ENCODE measurements around the gene TMEM151B.

The TMEM151B gene

DNA sequence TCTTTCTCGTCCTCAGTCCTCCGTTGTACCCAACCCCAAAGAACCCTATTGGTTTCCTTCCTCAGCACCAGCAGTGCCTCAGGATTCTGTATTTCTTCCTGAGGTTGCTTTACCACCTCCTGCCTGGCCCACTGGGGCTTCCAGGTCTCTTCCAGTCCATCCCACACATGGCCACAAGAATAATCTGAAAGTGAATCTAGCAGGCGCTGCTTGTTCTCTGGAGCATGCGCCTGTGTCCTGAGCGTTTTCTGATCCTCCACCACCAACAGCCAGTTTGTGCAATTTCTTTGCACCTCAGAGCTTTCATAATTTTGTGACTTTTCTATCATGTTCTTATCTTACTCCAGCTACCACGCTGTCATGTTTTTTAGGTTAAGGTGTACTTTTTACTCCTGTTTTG is 35.0 kb upstream of the TMEM151B start:
- Histone ChIP-seq H3K36me3 (peaks cover 10 to 55% (median 30%) of the 10 kb centered on the region in 11 experiments; a peak in 21 of 22 replicates), H3K27ac (peak overlapping the region in 1 of 11 experiments; percentile 13; a peak in 2 of 22 replicates), H3K4me1 (peaks cover 41 to 63% (median 52%) of the 10 kb centered on the region in 10 experiments)

DNA sequence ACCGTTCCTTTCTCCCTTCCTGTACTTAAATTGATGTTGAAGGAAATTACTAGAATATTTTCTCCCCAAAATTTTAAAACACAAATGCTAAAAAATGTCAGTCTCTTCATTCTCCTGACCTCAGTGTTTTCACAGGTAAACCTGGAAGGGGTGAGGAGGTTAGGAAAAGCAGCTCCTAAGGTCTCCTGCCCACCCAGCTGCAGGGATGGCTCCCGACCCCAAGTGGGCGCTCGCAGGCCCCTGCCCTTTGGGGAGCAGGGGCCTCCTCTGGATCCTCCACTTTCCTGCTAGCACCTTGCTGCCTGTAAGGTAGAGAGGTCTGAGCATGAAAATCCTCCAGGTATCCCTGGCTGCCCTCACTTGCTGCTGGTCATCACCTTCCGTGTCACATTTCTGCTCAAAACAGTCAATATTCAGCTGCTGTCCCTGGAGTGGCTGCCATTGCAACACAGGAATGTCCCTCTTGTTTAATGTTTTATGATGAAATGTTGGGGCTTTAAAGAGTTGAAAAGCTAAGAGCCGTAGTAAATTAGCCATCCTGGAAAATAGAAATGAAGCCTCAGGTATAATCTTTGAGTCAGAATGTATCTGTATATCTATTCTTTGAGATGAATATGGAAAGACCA is 34.2 kb upstream of the TMEM151B start:
- Histone ChIP-seq H4K20me1 (peaks cover 0 to 14% (median 0%) of the 10 kb centered on the region in 11 experiments; a peak in 1 of 22 replicates), H3K9ac (no peak overlapping the region), H3K4me1 (peaks cover 41 to 63% (median 52%) of the 10 kb centered on the region in 10 experiments), H3K9me3 (replicated peaks in 1 of 11) (no peaks in the 10 kb centered on the region), H3K4me2 (no peak overlapping the region), H3K27ac (no peak overlapping the region), H3K4me3 (no peak overlapping the region), H3K27me3 (no peaks in the 10 kb centered on the region), H3K36me3 (peaks cover 8 to 48% (median 23%) of the 10 kb centered on the region in 11 experiments; a peak in 20 of 22 replicates)
- no peak for TF ChIP-seq Cebpa-rat (IDR thresholded peaks at IDR 0.05)

More for the DNA sequence above, 35.0 kb upstream of the TMEM151B start:
- H3K9me3 ChIP-seq (replicated peaks in 1 of 11): no peaks in the 10 kb centered on the region
- H3K4me3 ChIP-seq: no peak overlapping the region
- H3K4me2 ChIP-seq: peak overlapping the region in 5 of 11 experiments; percentile 35 to 80 (median 75); a peak in 5 of 22 replicates
- peaks cover 0 to 14% (median 0%) of the 10 kb centered on the region in 11 experiments; a peak in 2 of 22 replicates for H4K20me1 ChIP-seq
- no peaks in the 10 kb centered on the region for H3K27me3 ChIP-seq
- TF ChIP-seq Cebpa-rat (IDR thresholded peaks at IDR 0.05): no peak
- peak overlapping the region in 5 of 11 experiments; percentile 13 to 42 (median 25); a peak in 4 of 22 replicates for H3K9ac ChIP-seq

GRCh38 chr6:44237021-44237812 is 33.0 kb upstream of the TMEM151B start:
- Histone ChIP-seq H4K20me1 (peaks cover 0 to 9% (median 0%) of the 10 kb centered on the region in 11 experiments; a peak in 1 of 22 replicates), H3K4me1 (peaks cover 37 to 52% (median 45%) of the 10 kb centered on the region in 10 experiments), H3K9me3 (replicated peaks in 1 of 11) (no peaks in the 10 kb centered on the region), H3K4me2 (peak overlapping the region; percentile 79 to 91 (median 87)), H3K4me3 (peak overlapping the region; percentile 51 to 77 (median 64)), H3K36me3 (peaks cover 5 to 36% (median 11%) of the 10 kb centered on the region in 11 experiments; a peak in 20 of 22 replicates), H3K27ac (peak overlapping the region; percentile 60 to 88 (median 74); a peak in 21 of 22 replicates), H3K9ac (peak overlapping the region; percentile 68 to 85 (median 79)), H3K27me3 (no peaks in the 10 kb centered on the region)
- no peak for TF ChIP-seq Cebpa-rat (IDR thresholded peaks at IDR 0.05)

GRCh38 chr6:44237813-44238433 is 32.3 kb upstream of the TMEM151B start:
- H3K4me3 ChIP-seq: peak overlapping the region; percentile 51 to 77 (median 64)
- H3K27ac ChIP-seq: peak overlapping the region; percentile 60 to 88 (median 74); a peak in 21 of 22 replicates
- H3K36me3 ChIP-seq: peaks cover 0 to 29% (median 4%) of the 10 kb centered on the region in 11 experiments; a peak in 11 of 22 replicates
- H3K4me2 ChIP-seq: peak overlapping the region; percentile 79 to 91 (median 87)
- H4K20me1 ChIP-seq: peaks cover 0 to 8% (median 0%) of the 10 kb centered on the region in 11 experiments; a peak in 1 of 22 replicates
- H3K9ac ChIP-seq: peak overlapping the region; percentile 68 to 85 (median 79)
- no peaks in the 10 kb centered on the region for H3K27me3 ChIP-seq
- no peaks in the 10 kb centered on the region for H3K9me3 ChIP-seq (replicated peaks in 1 of 11)
- peaks cover 30 to 44% (median 39%) of the 10 kb centered on the region in 10 experiments for H3K4me1 ChIP-seq
- no peak for TF ChIP-seq Cebpa-rat (IDR thresholded peaks at IDR 0.05)

GRCh38 chr6:44238687-44239350 is 31.4 kb upstream of the TMEM151B start:
- H3K36me3 ChIP-seq: peaks cover 0 to 21% (median 0%) of the 10 kb centered on the region in 11 experiments; a peak in 6 of 22 replicates
- no peak overlapping the region for H3K4me3 ChIP-seq
- no peaks in the 10 kb centered on the region for H3K9me3 ChIP-seq (replicated peaks in 1 of 11)
- H3K4me1 ChIP-seq: peaks cover 21 to 36% (median 30%) of the 10 kb centered on the region in 10 experiments
- H4K20me1 ChIP-seq: peaks cover 0 to 3% (median 0%) of the 10 kb centered on the region in 11 experiments; a peak in 1 of 22 replicates
- peak overlapping the region in 2 of 11 experiments; percentile 79 to 82; a peak in 2 of 22 replicates for H3K9ac ChIP-seq
- no peaks in the 10 kb centered on the region for H3K27me3 ChIP-seq
- TF ChIP-seq Cebpa-rat (IDR thresholded peaks at IDR 0.05): no peak
- H3K4me2 ChIP-seq: peak overlapping the region in 6 of 11 experiments; percentile 82 to 91 (median 88); a peak in 9 of 22 replicates
- no peak overlapping the region for H3K27ac ChIP-seq

DNA sequence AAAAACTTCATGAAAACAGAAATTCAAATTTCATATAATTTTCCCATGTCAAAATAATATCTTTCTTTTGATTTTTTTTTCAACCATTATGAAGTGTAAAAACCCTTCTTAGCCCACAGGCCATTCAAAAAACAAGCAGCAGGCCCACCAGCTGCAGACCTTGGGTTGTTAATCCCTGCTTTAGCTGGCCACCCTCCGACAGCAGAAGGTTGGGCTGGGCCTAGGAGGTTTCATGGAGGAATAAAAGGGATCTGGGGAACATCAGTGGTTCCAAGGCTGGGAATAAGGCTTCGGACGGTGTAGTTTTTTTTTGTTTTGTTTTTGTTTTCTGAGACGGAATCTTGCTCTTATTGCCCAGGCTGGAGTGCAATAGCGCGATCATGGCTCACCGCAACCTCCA is 26.9 kb upstream of the TMEM151B start:
- no peak overlapping the region for H3K4me2 ChIP-seq
- no peak overlapping the region for H3K9ac ChIP-seq
- H3K9me3 ChIP-seq (replicated peaks in 1 of 11): no peaks in the 10 kb centered on the region; a peak in 2 of 22 replicates
- H3K4me1 ChIP-seq: peaks cover 10 to 17% (median 14%) of the 10 kb centered on the region in 10 experiments
- TF ChIP-seq Cebpa-rat (IDR thresholded peaks at IDR 0.05): no peak
- H3K27me3 ChIP-seq: no peaks in the 10 kb centered on the region
- peaks cover 12 to 14% (median 13%) of the 10 kb centered on the region in 11 experiments for H4K20me1 ChIP-seq
- no peak overlapping the region for H3K4me3 ChIP-seq
- H3K27ac ChIP-seq: no peak overlapping the region
- H3K36me3 ChIP-seq: peaks cover 2 to 9% (median 8%) of the 10 kb centered on the region in 11 experiments; a peak in 20 of 22 replicates

GRCh38 chr6:44245391-44245911 is 24.8 kb upstream of the TMEM151B start:
- H3K4me2 ChIP-seq: peak overlapping the region; percentile 83 to 98 (median 93)
- no peaks in the 10 kb centered on the region; a peak in 2 of 22 replicates for H3K9me3 ChIP-seq (replicated peaks in 1 of 11)
- peak overlapping the region in 5 of 11 experiments; percentile 92 to 98 (median 96); a peak in 5 of 22 replicates for H3K27ac ChIP-seq
- H3K36me3 ChIP-seq: peaks cover 23 to 30% (median 29%) of the 10 kb centered on the region in 11 experiments
- peaks cover 33 to 35% (median 34%) of the 10 kb centered on the region in 11 experiments for H4K20me1 ChIP-seq
- no peak for TF ChIP-seq Cebpa-rat (IDR thresholded peaks at IDR 0.05)
- peak overlapping the region; percentile 82 to 99 (median 94); a peak in 19 of 20 replicates for H3K4me3 ChIP-seq
- no peaks in the 10 kb centered on the region for H3K27me3 ChIP-seq
- peak overlapping the region; percentile 86 to 99 (median 97) for H3K9ac ChIP-seq
- peaks cover 31 to 35% (median 33%) of the 10 kb centered on the region in 10 experiments for H3K4me1 ChIP-seq

All from BLaER1 treated with 17β-estradiol and CSF1 and Interleukin-3, amounts not matched to agents 10 nM and 100 nM (cell line).